A549 (cell line): ENCODE measurements around the gene ATP9B. TPM values are rescaled to one million over a fixed set of nuclear protein-coding genes. Genes with fewer than 3 reads are reported as not detected.

Experiments used
- ATAC-seq, 2 experiments: fragments of 200-7000 bp in 1 of 2; fragments of >200 bp in 1 of 2; cut with Nextera tagmentation in 1 of 2; cut with Tn5 transposase in 1 of 2; 3 replicates each; pipeline versions ENCODE4 v1.8.0 to v1.9.1; 2018 to 2020; ENCODE audit warnings: mild to moderate bottlenecking in 1 of 2, moderate library complexity in 1 of 2
- CTCF ChIA-PET: fragments of 300-600 bp; sonication (Branson Sonifier 250); formaldehyde crosslinking; extraction: SDS; loops from one replicate; lab custom pipeline; 2021; ENCODE audit warnings: antibody characterized with exemption, inconsistent platforms; lab: Yijun Ruan, JAX
- POLR2A ChIA-PET: fragments of 350-600 bp; formaldehyde crosslinking; extraction: SDS; loops from one replicate; lab custom pipeline; 2021; ENCODE audit warnings: antibody characterized with exemption, inconsistent platforms; lab: Yijun Ruan, JAX
- DNase-seq, 2 experiments: peaks; one replicate each; pipeline versions ENCODE4 v3.0.0 to v3.0.0-alpha.2; 2011 to 2016; ENCODE audit warnings: low read depth in 1 of 2, low spot score in 1 of 2
- FAIRE-seq: peaks from 2 replicates; lab custom pipeline; 2011; peaks lifted over from hg19 to GRCh38; lab: Jason Lieb, UNC
- H3K27ac ChIP-seq, 2 experiments: fragments of >200 bp; sonication (Bioruptor Twin); formaldehyde crosslinking; 3 replicates each; pipeline ENCODE4 v1.5.1; 2016 to 2017
- H3K4me1 ChIP-seq: fragments of >200 bp; sonication (Bioruptor Twin); formaldehyde crosslinking; 3 replicates; pipeline ENCODE4 v1.6.1; 2016
- H3K4me2 ChIP-seq: fragments of >200 bp; sonication (Bioruptor Twin); formaldehyde crosslinking; 3 replicates; pipeline ENCODE4 v1.6.1; 2016
- H3K4me3 ChIP-seq: fragments of >200 bp; sonication (Bioruptor Twin); formaldehyde crosslinking; 3 replicates; pipeline ENCODE4 v1.5.1; 2016
- H3K9me3 ChIP-seq: fragments of >200 bp; sonication (Bioruptor Twin); formaldehyde crosslinking; 3 replicates; pipeline ENCODE4 v1.6.1; 2016
- CBX2 ChIP-seq: fragments of 200-600 bp; sonication (generic); IDR thresholded peaks from 2 replicates; pipeline ENCODE4 v1.6.1; 2016; ENCODE audit warnings: low read depth, mild to moderate bottlenecking, borderline replicate concordance
- CBX8 ChIP-seq: fragments of 200-600 bp; sonication (generic); IDR thresholded peaks from 2 replicates; pipeline ENCODE4 v1.6.1; 2016
- CHD2 ChIP-seq: fragments of 150-350 bp; IDR thresholded peaks from 2 replicates; pipeline ENCODE4 v1.6.1; 2014; ENCODE audit warnings: low read length; ENCODE audit not compliant: partially characterized antibody
- CHD4 ChIP-seq: fragments of 200-600 bp; sonication (generic); IDR thresholded peaks from 2 replicates; pipeline ENCODE4 v1.6.1; 2016; ENCODE audit warnings: antibody characterized with exemption, mild to moderate bottlenecking, borderline replicate concordance
- E2F6 ChIP-seq: IDR thresholded peaks from 2 replicates; pipeline ENCODE4 v1.6.1; 2012; ENCODE audit warnings: low read depth, borderline replicate concordance
- EHMT2 ChIP-seq: fragments of 200-600 bp; sonication (generic); IDR thresholded peaks from 2 replicates; pipeline ENCODE4 v1.6.1; 2016; ENCODE audit warnings: antibody characterized with exemption, low read depth, mild to moderate bottlenecking, moderate library complexity
- ESRRA ChIP-seq: fragments of 150-350 bp; IDR thresholded peaks from 2 replicates; pipeline ENCODE4 v1.6.1; 2014; ENCODE audit warnings: mild to moderate bottlenecking, low read length, borderline replicate concordance
- FOSB ChIP-seq: fragments of 250-450 bp; sonication (Bioruptor Pico); IDR thresholded peaks from 2 replicates; pipeline ENCODE4 v1.5.0; 2020; ENCODE audit warnings: mild to moderate bottlenecking, moderate library complexity
- GATA3 ChIP-seq: IDR thresholded peaks from 2 replicates; pipeline ENCODE4 v1.6.1; 2012; ENCODE audit warnings: borderline replicate concordance
- JUNB ChIP-seq: fragments of >200 bp; sonication (Bioruptor Twin); formaldehyde crosslinking; IDR thresholded peaks from 2 replicates; pipeline ENCODE4 v1.6.1; 2016
- KDM1A ChIP-seq: fragments of 200-600 bp; sonication (generic); IDR thresholded peaks from 2 replicates; pipeline ENCODE4 v1.6.1; 2016; ENCODE audit warnings: low read depth, mild to moderate bottlenecking
- KDM5A ChIP-seq: fragments of 200-600 bp; sonication (generic); IDR thresholded peaks from 2 replicates; pipeline ENCODE4 v1.6.1; 2016; ENCODE audit warnings: antibody characterized with exemption, mild to moderate bottlenecking
- NFE2L2 ChIP-seq: fragments of 150-350 bp; conservative IDR thresholded peaks from 2 replicates; pipeline ENCODE4 v1.6.1; 2014; ENCODE audit warnings: low read length
- NPAS2 ChIP-seq: fragments of 250-450 bp; sonication (Bioruptor Pico); IDR thresholded peaks from 2 replicates; pipeline ENCODE4 v1.8.0; 2022; ENCODE audit warnings: mild to moderate bottlenecking, moderate library complexity, borderline replicate concordance
- NR3C1 ChIP-seq: fragments of >200 bp; sonication (Bioruptor Twin); formaldehyde crosslinking; IDR thresholded peaks from 3 replicates; pipeline ENCODE4 v1.6.1; 2017
- POLR2AphosphoS2 ChIP-seq: conservative IDR thresholded peaks from 2 replicates; pipeline ENCODE4 v1.6.1; 2012; ENCODE audit warnings: low read length, improper control_type of control experiment, inconsistent platforms
- RAD21 ChIP-seq, 2 experiments: fragments of >200 bp in 1 of 2; sonication (Bioruptor Twin) in 1 of 2; formaldehyde crosslinking in 1 of 2; IDR thresholded peaks in 1 of 2; conservative IDR thresholded peaks in 1 of 2; 2 replicates in 1 of 2; 3 replicates in 1 of 2; pipeline ENCODE4 v1.6.1; 2012 to 2018; ENCODE audit warnings: inconsistent platforms in 1 of 2
- RARB ChIP-seq: fragments of 250-450 bp; sonication (Bioruptor Pico); IDR thresholded peaks from 2 replicates; pipeline ENCODE4 v1.8.0; 2021; ENCODE audit warnings: mild to moderate bottlenecking, moderate library complexity
- RFX5 ChIP-seq: fragments of 450-650 bp; IDR thresholded peaks from 2 replicates; pipeline ENCODE4 v1.7.1; 2014; ENCODE audit warnings: antibody characterized with exemption, mild to moderate bottlenecking, moderate library complexity
- SMC3 ChIP-seq: fragments of >200 bp; sonication (Bioruptor Twin); formaldehyde crosslinking; IDR thresholded peaks from 3 replicates; pipeline ENCODE4 v1.6.1; 2018; ENCODE audit warnings: inconsistent platforms
- TP53 ChIP-seq: fragments of 250-450 bp; sonication (Bioruptor Pico); IDR thresholded peaks from 2 replicates; pipeline ENCODE4 v1.5.0; 2021; ENCODE audit warnings: mild to moderate bottlenecking, moderate library complexity
- ZC3H11A ChIP-seq: fragments of 450-650 bp; IDR thresholded peaks from 2 replicates; pipeline ENCODE4 v1.6.1; 2014; ENCODE audit warnings: antibody characterized with exemption, mild to moderate bottlenecking
- ZFP36 ChIP-seq: fragments of 450-650 bp; IDR thresholded peaks from 2 replicates; pipeline ENCODE4 v1.6.1; 2014; ENCODE audit warnings: borderline replicate concordance; ENCODE audit not compliant: partially characterized antibody
- ZSCAN20 ChIP-seq: fragments of 250-450 bp; sonication (Bioruptor Pico); IDR thresholded peaks from 2 replicates; pipeline ENCODE4 v1.8.0; 2022; ENCODE audit warnings: mild to moderate bottlenecking, moderate library complexity
- WGBS: methylation state at CpG from one replicate; pipeline ENCODE4 v1.1.6; 2017; ENCODE audit errors: missing lambda C conversion rate; 5-methylcytosine and 5-hydroxymethylcytosine counted together
- polyA plus RNA-seq, 4 experiments: library from polyadenylated mRNA; depleted of rRNA in 3 of 4; stranded (reverse); fragments of >200 nt; fragmentation: RNase III in 1 of 4; extraction: RNeasy Plus Mini Kit Qiagen cat#74134 plus additional on column Dnase treatment in 1 of 4; gene quantifications; 2 replicates in 3 of 4; 3 replicates in 1 of 4; pipeline ENCODE4 v1.2.3, GENCODE V29; 2011 to 2017
- TF ChIP-seq, protein P1 (sequence below): fragments of 150-350 bp; IDR thresholded peaks from 2 replicates; pipeline ENCODE4 v1.6.1; 2014; ENCODE audit warnings: low read depth, mild to moderate bottlenecking, low read length

Gene ATP9B
- polyA plus RNA-seq, 2 of the 4 experiments (the other 2 are of a cell fraction) = 22.6 to 35.7 TPM

DNA sequence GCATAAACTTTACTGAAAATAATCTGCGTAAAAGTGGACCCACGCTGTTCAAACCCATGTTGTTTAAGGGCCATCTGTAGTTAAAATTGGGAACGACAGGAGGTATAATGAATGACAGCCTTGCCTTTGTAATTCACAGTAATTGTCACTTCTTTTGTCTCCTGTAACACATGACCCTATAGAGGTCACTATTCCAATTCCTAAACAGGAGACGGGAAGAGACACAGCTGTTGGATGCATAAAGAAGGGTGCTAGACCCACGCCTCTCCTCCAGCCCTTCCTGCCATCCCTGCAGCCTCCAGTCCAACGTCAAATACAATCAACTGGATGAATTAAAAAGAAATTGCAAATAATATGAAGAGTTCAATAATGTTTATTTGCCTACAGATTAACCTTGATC is 263.5 kb downstream of the ATP9B start (continued):
- TF ChIP-seq EHMT2 (no peak), CBX8 (no peak), RFX5 (no peak), KDM1A (no peak), NR3C1 (no peak), CBX2 (no peak)

- no peak for DNase-seq
- FAIRE-seq = no peak
- TF ChIP-seq JUNB = no peak
- TF ChIP-seq, all 56 proteins: peak for 0
- no peak for ATAC-seq
- H3K4me1 ChIP-seq = no peaks in the 10 kb centered on the region
- no peak overlapping the region for H3K4me2 ChIP-seq
- CTCF ChIA-PET = no interaction called here
- H3K27ac ChIP-seq = no peak overlapping the region
- H3K9me3 ChIP-seq = no peaks in the 10 kb centered on the region
- H3K4me3 ChIP-seq = no peak overlapping the region
- POLR2A ChIA-PET = no interaction called here
- 90% methylated on average over 6 of the region's 6 CpGs for WGBS
Measured at GRCh38 chr18:79333046-79333445, 263.9 kb downstream of the ATP9B start.

DNA sequence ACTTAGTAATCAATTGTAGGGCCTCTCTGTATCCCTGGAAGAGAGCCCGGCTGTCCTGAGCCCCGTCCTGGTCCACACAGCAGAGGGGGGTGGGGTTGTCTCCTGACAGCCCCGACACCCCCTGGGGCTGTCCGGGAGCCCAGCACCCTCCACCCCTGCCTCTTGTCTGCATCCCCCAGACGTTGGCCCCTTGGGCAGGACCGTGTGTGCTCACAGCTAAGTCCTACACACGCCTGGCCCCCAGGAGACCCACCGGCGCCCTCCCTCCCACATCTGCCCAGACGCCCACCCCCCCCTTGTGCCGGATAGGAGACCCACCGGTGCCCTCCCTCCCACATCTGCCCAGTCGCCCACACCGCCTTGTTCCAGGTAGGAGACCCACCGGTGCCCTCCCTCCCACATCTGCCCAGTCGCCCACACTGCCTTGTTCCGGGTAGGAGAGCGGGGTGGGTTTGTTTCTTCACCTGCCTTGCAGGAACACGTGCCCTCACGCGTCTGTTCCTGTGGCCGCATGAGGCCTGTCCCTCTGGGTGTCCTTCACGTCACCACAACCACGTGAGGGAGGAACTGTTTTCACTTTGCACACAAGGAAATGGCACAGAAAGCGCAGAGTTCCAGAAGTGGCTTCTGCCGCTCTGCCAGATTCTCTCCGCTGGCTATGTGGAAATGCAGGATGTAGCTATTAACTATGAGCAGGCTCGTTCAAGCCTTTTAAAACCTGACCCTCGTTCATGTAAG is 265.5 kb downstream of the ATP9B start:
- no peak for DNase-seq
- FAIRE-seq = no peak

DNA sequence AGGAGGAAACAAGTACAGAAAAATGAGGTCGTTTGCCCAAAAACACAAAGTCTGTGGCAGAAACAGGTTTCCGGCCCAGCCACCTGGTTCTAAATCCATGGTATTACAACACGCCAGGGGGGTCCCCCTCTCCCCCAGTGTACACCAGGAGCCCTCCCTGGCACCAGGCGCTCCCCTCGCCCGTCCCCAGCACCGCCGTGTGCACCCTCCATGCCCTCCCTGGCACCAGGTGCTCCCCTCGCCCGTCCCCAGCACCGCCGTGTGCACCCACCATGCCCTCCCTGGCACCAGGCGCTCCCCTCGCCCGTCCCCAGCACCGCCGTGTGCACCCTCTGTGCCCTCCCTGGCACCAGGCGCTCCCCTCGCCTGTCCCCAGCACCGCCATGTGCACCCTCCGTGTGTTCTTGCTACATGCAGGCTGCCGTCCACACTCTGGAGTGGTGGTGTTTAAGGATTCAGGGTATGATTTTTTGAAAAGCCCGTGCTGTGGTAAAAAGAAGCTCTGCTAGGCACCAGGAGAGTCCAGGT is 266.7 kb downstream of the ATP9B start:
- no peaks in the 10 kb centered on the region for H3K9me3 ChIP-seq
- H3K4me1 ChIP-seq = no peaks in the 10 kb centered on the region
- FAIRE-seq (no peak), DNase-seq (no peak), ATAC-seq (no peak)
- H3K27ac ChIP-seq = no peak overlapping the region
- H3K4me2 ChIP-seq = no peak overlapping the region
- CTCF ChIA-PET = no interaction called here
- TF ChIP-seq NR3C1 = no peak
- TF ChIP-seq ZC3H11A = no peak
- TF ChIP-seq KDM1A = no peak
- TF ChIP-seq CHD4 = no peak
- no peak for TF ChIP-seq ZFP36
- no peak for TF ChIP-seq NFE2L2
- TF ChIP-seq CHD2 = no peak
- no peak for TF ChIP-seq NPAS2
- TF ChIP-seq SMC3 = no peak
- TF ChIP-seq RAD21 (conservative IDR thresholded peaks at IDR 0.05 in 1 of 2, IDR thresholded peaks at IDR 0.05 in 1 of 2) = no peak
- 91% methylated on average over 11 of the region's 23 CpGs for WGBS
- H3K4me3 ChIP-seq = no peak overlapping the region
- POLR2A ChIA-PET = no interaction called here

More for the DNA sequence above, 265.5 kb downstream of the ATP9B start:
- Histone ChIP-seq H3K4me1 (no peaks in the 10 kb centered on the region), H3K27ac (no peak overlapping the region), H3K4me2 (no peak overlapping the region)
- CTCF ChIA-PET = no interaction called here
- POLR2A ChIA-PET = no interaction called here
- TF ChIP-seq CBX8 = no peak
- no peak for TF ChIP-seq NPAS2
- no peak for TF ChIP-seq E2F6
- TF ChIP-seq, all 56 proteins: peak for 0
- ATAC-seq = no peak
- 71% methylated on average over 8 of the region's 29 CpGs for WGBS
- Histone ChIP-seq H3K9me3 (no peaks in the 10 kb centered on the region), H3K4me3 (no peak overlapping the region)

DNA sequence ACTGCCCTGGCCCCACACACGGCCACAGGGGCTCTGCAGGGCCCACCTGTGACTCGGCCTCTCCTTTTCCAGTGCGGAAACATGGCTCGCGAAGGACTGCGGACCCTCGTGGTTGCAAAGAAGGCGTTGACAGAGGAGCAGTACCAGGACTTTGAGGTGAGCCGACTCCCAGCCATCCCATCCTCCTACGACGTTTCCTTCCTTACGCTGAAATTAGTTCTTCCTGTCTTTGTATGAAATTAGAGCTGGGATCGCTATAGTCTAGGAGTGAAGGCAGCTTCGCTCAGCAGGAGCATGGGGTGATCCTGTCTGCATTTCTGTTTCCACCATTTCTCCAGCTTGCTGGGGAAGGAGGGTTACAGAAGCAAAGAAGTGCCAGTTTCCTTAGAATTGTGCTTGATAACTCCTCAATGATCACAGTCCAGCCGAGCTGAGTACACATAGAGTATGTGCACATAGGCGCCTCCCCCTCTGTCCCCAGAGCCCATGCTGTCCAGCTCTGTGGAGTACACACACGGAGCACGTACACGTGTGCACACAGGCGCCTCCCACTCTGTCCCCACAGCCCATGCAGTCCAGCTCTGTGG is 267.5 kb downstream of the ATP9B start:
- Histone ChIP-seq H3K4me2 (no peak overlapping the region), H3K27ac (no peak overlapping the region), H3K4me1 (no peaks in the 10 kb centered on the region), H3K9me3 (no peaks in the 10 kb centered on the region), H3K4me3 (no peak overlapping the region)
- ChIA-PET CTCF (no interaction called here), POLR2A (no interaction called here)
- TF ChIP-seq CBX8 = no peak
- no peak for TF ChIP-seq RAD21 (conservative IDR thresholded peaks at IDR 0.05 in 1 of 2, IDR thresholded peaks at IDR 0.05 in 1 of 2)
- TF ChIP-seq KDM5A = no peak
- no peak for TF ChIP-seq RFX5
- TF ChIP-seq FOSB = no peak
- no peak for TF ChIP-seq CHD2
- TF ChIP-seq EHMT2 = no peak
- no peak for TF ChIP-seq GATA3
- TF ChIP-seq ZSCAN20 (CRISPR knock-in tag) = no peak
- TF ChIP-seq, protein P1, sequence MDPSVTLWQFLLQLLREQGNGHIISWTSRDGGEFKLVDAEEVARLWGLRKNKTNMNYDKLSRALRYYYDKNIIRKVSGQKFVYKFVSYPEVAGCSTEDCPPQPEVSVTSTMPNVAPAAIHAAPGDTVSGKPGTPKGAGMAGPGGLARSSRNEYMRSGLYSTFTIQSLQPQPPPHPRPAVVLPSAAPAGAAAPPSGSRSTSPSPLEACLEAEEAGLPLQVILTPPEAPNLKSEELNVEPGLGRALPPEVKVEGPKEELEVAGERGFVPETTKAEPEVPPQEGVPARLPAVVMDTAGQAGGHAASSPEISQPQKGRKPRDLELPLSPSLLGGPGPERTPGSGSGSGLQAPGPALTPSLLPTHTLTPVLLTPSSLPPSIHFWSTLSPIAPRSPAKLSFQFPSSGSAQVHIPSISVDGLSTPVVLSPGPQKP = no peak
- TF ChIP-seq ZFP36 = no peak
- no peak for TF ChIP-seq RARB (CRISPR knock-in tag)
- no peak for TF ChIP-seq CHD4
- no peak for TF ChIP-seq POLR2AphosphoS2
- TF ChIP-seq TP53 = no peak
- no peak for TF ChIP-seq ESRRA
- FAIRE-seq (no peak), ATAC-seq (no peak), DNase-seq (no peak)
- WGBS = 82% methylated on average over 15 of the region's 20 CpGs
